K562 (cell line): ENCODE data around the gene KIFC3. TPM values are rescaled to one million over a fixed set of nuclear protein-coding genes. Genes with fewer than 3 reads are reported as not detected.

Experiments
- CHD1 ChIP-seq: fragments of 200-600 bp; sonication (generic); IDR thresholded peaks from one replicate; pipeline ENCODE4 v1.6.1; 2012; ENCODE audit warnings: mild to moderate bottlenecking, moderate library complexity, low read length, inconsistent platforms
- HDAC6 ChIP-seq: IDR thresholded peaks from 2 replicates; pipeline ENCODE4 v1.6.1; 2012; ENCODE audit warnings: low read depth, mild to moderate bottlenecking, control low read depth, inconsistent platforms, low read length, moderate library complexity
- HNRNPK ChIP-seq: fragments of 200-400 bp; formaldehyde crosslinking; IDR thresholded peaks from one replicate; pipeline ENCODE4 v1.6.1; 2018; ENCODE audit warnings: mild to moderate bottlenecking, low read depth, low read length; ENCODE audit not compliant: poor library complexity, severe bottlenecking
- ILF3 ChIP-seq: fragments of 450-650 bp; IDR thresholded peaks from 2 replicates; pipeline ENCODE4 v1.6.1; 2018; ENCODE audit warnings: antibody characterized with exemption, mild to moderate bottlenecking, moderate library complexity, borderline replicate concordance
- KAT8 ChIP-seq: fragments of 450-650 bp; IDR thresholded peaks from 2 replicates; pipeline ENCODE4 v1.6.1; 2016; ENCODE audit warnings: low read depth, mild to moderate bottlenecking
- PHF8 ChIP-seq: fragments of 200-600 bp; sonication (generic); IDR thresholded peaks from 2 replicates; pipeline ENCODE4 v1.6.1; 2012; ENCODE audit warnings: mixed run types, mild to moderate bottlenecking, inconsistent platforms, low read length, moderate library complexity, borderline replicate concordance
- POLR2B ChIP-seq: fragments of 450-650 bp; IDR thresholded peaks from 2 replicates; pipeline ENCODE4 v1.6.1; 2018; ENCODE audit warnings: low read depth; ENCODE audit not compliant: partially characterized antibody
- ZFX ChIP-seq: sonication (generic); formaldehyde crosslinking; IDR thresholded peaks from 2 replicates; pipeline ENCODE4 v1.8.0; 2022; ENCODE audit warnings: mild to moderate bottlenecking, missing genetic modification reagents, moderate library complexity
- ZNF324 ChIP-seq: fragments of 250-450 bp; sonication (Bioruptor Pico); IDR thresholded peaks from 2 replicates; pipeline ENCODE4 v1.4.0; 2020; ENCODE audit warnings: mild to moderate bottlenecking
- polyA plus RNA-seq, 8 experiments: library from polyadenylated mRNA; depleted of rRNA in 4 of 8; stranded (reverse) in 5 of 8; unstranded in 3 of 8; fragments of >200 nt; fragmentation: Nextera tagmentation in 2 of 8; fragmentation: Illumina TruSeq in 1 of 8; extraction: Ambion mirVana in 2 of 8; extraction: Trizol in 1 of 8; gene quantifications; 2 replicates each; pipeline versions ENCODE4 v1.2.1 to v1.2.3, GENCODE V29; 2011 to 2014; ENCODE audit warnings: inconsistent platforms in 1 of 8, missing spikeins in 1 of 8
- total RNA-seq, 7 experiments: library from RNA; depleted of rRNA in 6 of 7; stranded (reverse); fragments of >200 nt in 6 of 7; fragmentation: Illumina TruSeq in 2 of 7; extraction: Trizol in 2 of 7; gene quantifications; 2 replicates each; pipeline versions ENCODE4 v1.2.1 to v1.2.3, GENCODE V29; 2011 to 2021; ENCODE audit warnings: low replicate concordance in 1 of 7
- TF ChIP-seq, protein P1 (sequence below): sonication (generic); formaldehyde crosslinking; IDR thresholded peaks from 2 replicates; pipeline ENCODE4 v1.9.0; 2022; ENCODE audit warnings: mild to moderate bottlenecking, missing genetic modification reagents
- TF ChIP-seq, protein P2 (sequence below): fragments of 450-650 bp; formaldehyde crosslinking; IDR thresholded peaks from 2 replicates; pipeline ENCODE4 v1.4.0; 2020; ENCODE audit warnings: mild to moderate bottlenecking, moderate library complexity
- TF ChIP-seq, protein P3 (sequence below), 2 experiments: fragments of 450-650 bp; formaldehyde crosslinking in 1 of 2; IDR thresholded peaks; 2 replicates each; pipeline versions ENCODE4 v1.4.0 to v1.6.1; 2014 to 2020; ENCODE audit warnings: mild to moderate bottlenecking in 2 of 2, borderline replicate concordance in 1 of 2, low read depth in 1 of 2
- TF ChIP-seq, protein P4 (sequence below), 2 experiments: fragments of 200-800 bp in 1 of 2; sonication (Bioruptor generic) in 1 of 2; sonication (generic) in 1 of 2; formaldehyde crosslinking in 1 of 2; IDR thresholded peaks in 1 of 2; conservative IDR thresholded peaks in 1 of 2; 2 replicates each; pipeline versions ENCODE4 v1.5.0 to v1.6.1; 2016 to 2020; ENCODE audit warnings: missing compliant biosample characterization in 1 of 2, missing genetic modification characterization in 1 of 2, missing genetic modification reagents in 1 of 2
- TF ChIP-seq, protein P5 (sequence below), 2 experiments: fragments of 450-650 bp; conservative IDR thresholded peaks; 2 replicates each; pipeline ENCODE4 v1.6.1; 2017; ENCODE audit warnings: mild to moderate bottlenecking in 2 of 2, moderate library complexity in 2 of 2

The KIFC3 gene
- total and polyA plus RNA-seq, 9 of the 15 experiments (the other 6 are each of a cell fraction or from before 2014, with no cell fraction given) = 0.23 to 105 (median 26.2) TPM

DNA sequence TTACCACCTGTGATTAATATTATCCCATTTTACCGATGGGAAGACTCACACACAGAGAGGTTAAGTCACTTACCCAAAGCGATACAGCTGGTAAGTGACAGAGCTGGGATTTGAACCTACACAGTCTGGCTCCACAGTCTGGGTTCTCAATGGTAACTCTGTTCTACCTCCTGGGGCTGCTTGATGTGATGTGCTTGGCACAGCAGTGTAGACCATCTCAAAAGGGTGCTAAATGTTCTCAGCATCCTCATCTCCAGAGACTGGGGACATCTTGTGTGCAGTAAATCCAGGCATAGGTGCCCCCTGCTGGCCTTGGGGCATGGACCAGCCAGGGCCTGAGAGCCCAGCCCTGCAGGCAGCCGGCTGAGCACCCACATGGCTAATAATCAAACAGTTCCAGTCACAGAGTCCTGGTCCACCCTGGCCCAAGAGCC is 82.1 kb downstream of the KIFC3 start (continued):
- TF ChIP-seq, protein P1, sequence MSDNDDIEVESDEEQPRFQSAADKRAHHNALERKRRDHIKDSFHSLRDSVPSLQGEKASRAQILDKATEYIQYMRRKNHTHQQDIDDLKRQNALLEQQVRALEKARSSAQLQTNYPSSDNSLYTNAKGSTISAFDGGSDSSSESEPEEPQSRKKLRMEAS (CRISPR knock-in tag) = no peak
- no peak for TF ChIP-seq POLR2B
- TF ChIP-seq ZNF324 = no peak
- TF ChIP-seq HDAC6 = no peak
- TF ChIP-seq, protein P2, sequence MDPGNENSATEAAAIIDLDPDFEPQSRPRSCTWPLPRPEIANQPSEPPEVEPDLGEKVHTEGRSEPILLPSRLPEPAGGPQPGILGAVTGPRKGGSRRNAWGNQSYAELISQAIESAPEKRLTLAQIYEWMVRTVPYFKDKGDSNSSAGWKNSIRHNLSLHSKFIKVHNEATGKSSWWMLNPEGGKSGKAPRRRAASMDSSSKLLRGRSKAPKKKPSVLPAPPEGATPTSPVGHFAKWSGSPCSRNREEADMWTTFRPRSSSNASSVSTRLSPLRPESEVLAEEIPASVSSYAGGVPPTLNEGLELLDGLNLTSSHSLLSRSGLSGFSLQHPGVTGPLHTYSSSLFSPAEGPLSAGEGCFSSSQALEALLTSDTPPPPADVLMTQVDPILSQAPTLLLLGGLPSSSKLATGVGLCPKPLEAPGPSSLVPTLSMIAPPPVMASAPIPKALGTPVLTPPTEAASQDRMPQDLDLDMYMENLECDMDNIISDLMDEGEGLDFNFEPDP (CRISPR knock-in tag) = no peak
- TF ChIP-seq, protein P3, sequence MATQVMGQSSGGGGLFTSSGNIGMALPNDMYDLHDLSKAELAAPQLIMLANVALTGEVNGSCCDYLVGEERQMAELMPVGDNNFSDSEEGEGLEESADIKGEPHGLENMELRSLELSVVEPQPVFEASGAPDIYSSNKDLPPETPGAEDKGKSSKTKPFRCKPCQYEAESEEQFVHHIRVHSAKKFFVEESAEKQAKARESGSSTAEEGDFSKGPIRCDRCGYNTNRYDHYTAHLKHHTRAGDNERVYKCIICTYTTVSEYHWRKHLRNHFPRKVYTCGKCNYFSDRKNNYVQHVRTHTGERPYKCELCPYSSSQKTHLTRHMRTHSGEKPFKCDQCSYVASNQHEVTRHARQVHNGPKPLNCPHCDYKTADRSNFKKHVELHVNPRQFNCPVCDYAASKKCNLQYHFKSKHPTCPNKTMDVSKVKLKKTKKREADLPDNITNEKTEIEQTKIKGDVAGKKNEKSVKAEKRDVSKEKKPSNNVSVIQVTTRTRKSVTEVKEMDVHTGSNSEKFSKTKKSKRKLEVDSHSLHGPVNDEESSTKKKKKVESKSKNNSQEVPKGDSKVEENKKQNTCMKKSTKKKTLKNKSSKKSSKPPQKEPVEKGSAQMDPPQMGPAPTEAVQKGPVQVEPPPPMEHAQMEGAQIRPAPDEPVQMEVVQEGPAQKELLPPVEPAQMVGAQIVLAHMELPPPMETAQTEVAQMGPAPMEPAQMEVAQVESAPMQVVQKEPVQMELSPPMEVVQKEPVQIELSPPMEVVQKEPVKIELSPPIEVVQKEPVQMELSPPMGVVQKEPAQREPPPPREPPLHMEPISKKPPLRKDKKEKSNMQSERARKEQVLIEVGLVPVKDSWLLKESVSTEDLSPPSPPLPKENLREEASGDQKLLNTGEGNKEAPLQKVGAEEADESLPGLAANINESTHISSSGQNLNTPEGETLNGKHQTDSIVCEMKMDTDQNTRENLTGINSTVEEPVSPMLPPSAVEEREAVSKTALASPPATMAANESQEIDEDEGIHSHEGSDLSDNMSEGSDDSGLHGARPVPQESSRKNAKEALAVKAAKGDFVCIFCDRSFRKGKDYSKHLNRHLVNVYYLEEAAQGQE (IDR thresholded peaks at IDR 0.05; ENCODE audit: borderline replicate concordance) = peak; percentile 92
- TF ChIP-seq, protein P3 (CRISPR knock-in tag; IDR thresholded peaks at IDR 0.05; ENCODE audit: low read depth) = no peak
- no peak for TF ChIP-seq HNRNPK
- no peak for TF ChIP-seq ZFX (CRISPR knock-in tag)
- TF ChIP-seq, protein P4, sequence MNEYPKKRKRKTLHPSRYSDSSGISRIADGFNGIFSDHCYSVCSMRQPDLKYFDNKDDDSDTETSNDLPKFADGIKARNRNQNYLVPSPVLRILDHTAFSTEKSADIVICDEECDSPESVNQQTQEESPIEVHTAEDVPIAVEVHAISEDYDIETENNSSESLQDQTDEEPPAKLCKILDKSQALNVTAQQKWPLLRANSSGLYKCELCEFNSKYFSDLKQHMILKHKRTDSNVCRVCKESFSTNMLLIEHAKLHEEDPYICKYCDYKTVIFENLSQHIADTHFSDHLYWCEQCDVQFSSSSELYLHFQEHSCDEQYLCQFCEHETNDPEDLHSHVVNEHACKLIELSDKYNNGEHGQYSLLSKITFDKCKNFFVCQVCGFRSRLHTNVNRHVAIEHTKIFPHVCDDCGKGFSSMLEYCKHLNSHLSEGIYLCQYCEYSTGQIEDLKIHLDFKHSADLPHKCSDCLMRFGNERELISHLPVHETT (CRISPR knock-in tag; conservative IDR thresholded peaks at IDR 0.05 in 1 of 2, IDR thresholded peaks at IDR 0.05 in 1 of 2) = no peak
- TF ChIP-seq PHF8 = no peak
- TF ChIP-seq KAT8 = no peak
- no peak for TF ChIP-seq ILF3
- TF ChIP-seq, protein P5, sequence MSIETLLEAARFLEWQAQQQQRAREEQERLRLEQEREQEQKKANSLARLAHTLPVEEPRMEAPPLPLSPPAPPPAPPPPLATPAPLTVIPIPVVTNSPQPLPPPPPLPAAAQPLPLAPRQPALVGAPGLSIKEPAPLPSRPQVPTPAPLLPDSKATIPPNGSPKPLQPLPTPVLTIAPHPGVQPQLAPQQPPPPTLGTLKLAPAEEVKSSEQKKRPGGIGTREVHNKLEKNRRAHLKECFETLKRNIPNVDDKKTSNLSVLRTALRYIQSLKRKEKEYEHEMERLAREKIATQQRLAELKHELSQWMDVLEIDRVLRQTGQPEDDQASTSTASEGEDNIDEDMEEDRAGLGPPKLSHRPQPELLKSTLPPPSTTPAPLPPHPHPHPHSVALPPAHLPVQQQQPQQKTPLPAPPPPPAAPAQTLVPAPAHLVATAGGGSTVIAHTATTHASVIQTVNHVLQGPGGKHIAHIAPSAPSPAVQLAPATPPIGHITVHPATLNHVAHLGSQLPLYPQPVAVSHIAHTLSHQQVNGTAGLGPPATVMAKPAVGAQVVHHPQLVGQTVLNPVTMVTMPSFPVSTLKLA (conservative IDR thresholded peaks at IDR 0.05) = no peak
- no peak for TF ChIP-seq CHD1
